ENCODE data around the gene CACNA2D1.

Gene CACNA2D1

DNA sequence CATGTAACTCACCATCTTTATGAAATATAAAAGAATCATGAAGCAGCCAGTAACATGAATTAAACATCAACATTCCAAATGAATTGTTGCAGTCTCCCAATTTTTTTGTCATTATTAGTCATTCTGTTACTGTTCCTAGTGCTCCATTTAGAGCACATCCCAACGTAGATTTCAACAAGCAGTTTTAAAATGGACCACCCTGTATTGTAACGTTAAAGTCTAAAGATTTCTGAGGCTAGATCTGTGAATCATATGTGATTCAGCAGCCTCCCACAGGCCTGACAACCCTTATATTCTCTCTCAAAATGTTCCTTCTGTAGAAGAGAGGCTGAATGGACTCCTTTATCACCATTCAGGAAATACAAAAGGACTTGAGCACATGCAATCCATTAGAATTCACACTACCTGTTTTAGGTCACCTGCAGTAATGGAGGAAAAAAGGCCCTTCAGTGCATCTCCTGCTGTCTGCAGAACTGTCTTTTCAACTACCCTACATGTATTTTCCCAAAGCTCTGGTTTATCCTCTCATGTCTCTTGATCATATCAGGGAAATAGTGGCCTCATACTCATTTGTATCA lies 81.4 kb downstream of the CACNA2D1 start:
- Histone ChIP-seq H3K27ac (ENCODE audit: low read length) (no peak overlapping the region), H3K9me3 (ENCODE audit: control insufficient read depth in 1 of 2, low read length in 2 of 2) (no peaks in the 10 kb centered on the region), H3K27me3 (ENCODE audit: low read depth, low read length) (no peaks in the 10 kb centered on the region), H3K4me3 (ENCODE audit: low read depth in 1 of 2, low read length in 2 of 2) (no peak overlapping the region), H3K36me3 (ENCODE audit: control insufficient read depth in 1 of 2, insufficient read depth in 2 of 2, low read length in 2 of 2) (no peaks in the 10 kb centered on the region), H3K4me1 (ENCODE audit: control insufficient read depth in 1 of 2, insufficient read depth in 2 of 2, low read length in 2 of 2) (peaks cover 0 to 3% of the 10 kb centered on the region in 2 donors)

DNA sequence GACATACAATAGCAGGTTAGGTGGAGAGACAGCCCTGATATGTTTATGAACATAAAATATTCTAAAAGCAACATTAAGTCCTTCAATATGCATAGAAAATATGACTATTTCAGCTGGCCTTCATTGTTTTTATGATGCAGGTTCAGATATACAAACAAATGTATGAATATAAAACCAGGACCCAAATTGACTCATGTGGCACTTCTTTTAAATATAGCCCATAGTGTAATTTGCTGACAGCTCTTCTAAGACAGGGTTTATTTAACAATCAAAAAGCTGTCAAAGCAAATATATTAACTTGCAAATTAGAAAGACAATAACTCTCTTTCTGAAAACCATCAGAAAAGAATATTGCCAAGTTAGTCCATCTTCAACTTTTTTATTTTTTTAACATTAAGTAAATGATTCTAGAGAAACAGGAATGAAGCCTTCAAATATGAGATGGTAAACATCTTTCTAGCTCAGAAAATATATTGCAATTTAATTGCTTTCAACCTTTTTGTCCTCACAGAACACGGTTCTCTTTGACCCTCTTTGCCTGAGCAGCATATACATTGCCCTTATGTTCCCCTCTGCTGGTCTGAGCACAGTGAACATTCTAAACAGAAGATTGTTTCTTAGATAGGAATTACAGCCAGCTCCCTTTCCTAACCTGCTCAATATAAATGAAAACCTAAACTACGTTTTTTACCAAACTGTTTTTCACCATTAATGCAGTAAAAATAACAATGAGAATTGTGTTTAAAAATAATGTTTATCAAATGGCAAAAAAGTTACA lies 82.8 kb downstream of the CACNA2D1 start:
- no peak overlapping the region for H3K27ac ChIP-seq (ENCODE audit: low read length)
- no peaks in the 10 kb centered on the region for H3K9me3 ChIP-seq (ENCODE audit: control insufficient read depth in 1 of 2, low read length in 2 of 2)
- peaks cover 0 to 3% of the 10 kb centered on the region in 2 donors for H3K4me1 ChIP-seq (ENCODE audit: control insufficient read depth in 1 of 2, insufficient read depth in 2 of 2, low read length in 2 of 2)
- H3K36me3 ChIP-seq (ENCODE audit: control insufficient read depth in 1 of 2, insufficient read depth in 2 of 2, low read length in 2 of 2) = no peaks in the 10 kb centered on the region
- H3K27me3 ChIP-seq (ENCODE audit: low read depth, low read length) = no peaks in the 10 kb centered on the region
- H3K4me3 ChIP-seq (ENCODE audit: low read depth in 1 of 2, low read length in 2 of 2) = no peak overlapping the region

DNA sequence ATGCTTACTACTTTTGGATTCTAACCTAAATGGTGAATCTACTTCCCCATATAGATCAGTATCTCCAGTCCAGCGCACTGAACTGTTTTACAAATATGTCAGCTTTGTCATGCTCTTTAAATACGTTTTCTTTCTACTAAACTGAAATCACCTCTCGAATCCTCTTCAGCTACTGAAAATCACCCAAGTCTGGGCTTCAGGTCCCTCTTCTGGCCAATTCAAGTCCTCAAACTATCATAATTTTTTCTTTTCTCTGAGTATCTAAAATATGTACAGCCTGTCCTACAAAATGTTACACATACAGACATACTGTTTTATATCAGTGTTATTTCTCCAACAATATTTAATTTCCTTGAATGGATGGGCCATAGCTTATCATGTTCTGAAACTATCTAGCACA lies 84.2 kb downstream of the CACNA2D1 start:
- Histone ChIP-seq H3K4me1 (ENCODE audit: control insufficient read depth in 1 of 2, insufficient read depth in 2 of 2, low read length in 2 of 2) (peaks cover 0 to 3% of the 10 kb centered on the region in 2 donors), H3K27ac (ENCODE audit: low read length) (no peak overlapping the region), H3K9me3 (ENCODE audit: control insufficient read depth in 1 of 2, low read length in 2 of 2) (no peaks in the 10 kb centered on the region), H3K4me3 (ENCODE audit: low read depth in 1 of 2, low read length in 2 of 2) (no peak overlapping the region), H3K36me3 (ENCODE audit: control insufficient read depth in 1 of 2, insufficient read depth in 2 of 2, low read length in 2 of 2) (no peaks in the 10 kb centered on the region), H3K27me3 (ENCODE audit: low read depth, low read length) (no peaks in the 10 kb centered on the region)

DNA sequence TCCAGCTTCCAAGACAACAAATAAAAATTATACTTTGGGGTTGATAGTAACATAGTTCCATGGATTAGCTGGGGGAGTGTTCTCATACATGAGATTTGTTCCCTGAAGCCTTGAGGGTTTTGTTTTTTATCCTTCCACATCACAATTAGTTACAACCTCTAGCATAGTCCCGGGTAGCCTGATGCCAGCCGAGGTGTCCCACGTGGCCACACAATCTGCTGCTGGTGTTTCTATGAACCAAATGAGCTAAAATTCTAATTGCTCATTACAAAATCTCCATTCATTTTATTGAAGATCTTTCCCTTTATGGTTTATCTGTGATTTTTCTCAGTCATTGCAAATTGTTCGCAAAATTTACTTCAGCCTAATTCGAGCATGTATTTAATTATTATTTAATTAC lies 84.7 kb downstream of the CACNA2D1 start:
- Histone ChIP-seq H3K9me3 (ENCODE audit: control insufficient read depth in 1 of 2, low read length in 2 of 2) (no peaks in the 10 kb centered on the region), H3K4me3 (ENCODE audit: low read depth in 1 of 2, low read length in 2 of 2) (no peak overlapping the region), H3K4me1 (ENCODE audit: control insufficient read depth in 1 of 2, insufficient read depth in 2 of 2, low read length in 2 of 2) (peaks cover 0 to 3% of the 10 kb centered on the region in 2 donors), H3K27ac (ENCODE audit: low read length) (no peak overlapping the region), H3K27me3 (ENCODE audit: low read depth, low read length) (no peaks in the 10 kb centered on the region), H3K36me3 (ENCODE audit: control insufficient read depth in 1 of 2, insufficient read depth in 2 of 2, low read length in 2 of 2) (no peaks in the 10 kb centered on the region)

DNA sequence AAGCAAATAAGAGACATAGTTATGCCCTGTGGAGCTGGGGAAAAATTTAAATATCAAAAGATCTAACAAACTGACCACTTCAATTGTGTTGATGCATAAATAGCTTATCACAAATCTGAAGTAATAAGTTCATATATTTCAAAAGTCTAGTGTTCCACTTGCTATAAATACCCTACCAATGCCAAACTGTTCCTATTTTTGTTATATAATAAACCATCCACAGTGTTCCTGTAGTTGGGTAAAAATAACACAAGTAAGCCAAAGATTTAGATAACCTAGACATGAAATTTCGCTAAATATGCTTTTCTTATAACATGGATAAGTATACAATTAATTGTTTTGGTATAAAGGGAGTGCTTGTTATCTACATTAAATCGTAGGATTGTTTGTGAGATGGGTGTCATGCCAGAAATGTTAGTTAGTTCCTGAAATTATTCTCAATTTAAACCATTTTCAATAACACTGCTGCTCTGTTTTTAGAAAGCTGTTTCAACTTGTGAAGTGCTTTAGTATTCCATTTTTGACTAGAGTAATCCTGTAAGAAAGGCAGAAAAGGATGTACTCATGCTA lies 85.5 kb downstream of the CACNA2D1 start:
- peaks cover 0 to 3% of the 10 kb centered on the region in 2 donors for H3K4me1 ChIP-seq (ENCODE audit: control insufficient read depth in 1 of 2, insufficient read depth in 2 of 2, low read length in 2 of 2)
- no peaks in the 10 kb centered on the region for H3K9me3 ChIP-seq (ENCODE audit: control insufficient read depth in 1 of 2, low read length in 2 of 2)
- H3K27me3 ChIP-seq (ENCODE audit: low read depth, low read length) = no peaks in the 10 kb centered on the region
- H3K36me3 ChIP-seq (ENCODE audit: control insufficient read depth in 1 of 2, insufficient read depth in 2 of 2, low read length in 2 of 2) = no peaks in the 10 kb centered on the region
- no peak overlapping the region for H3K27ac ChIP-seq (ENCODE audit: low read length)
- H3K4me3 ChIP-seq (ENCODE audit: low read depth in 1 of 2, low read length in 2 of 2) = no peak overlapping the region

DNA sequence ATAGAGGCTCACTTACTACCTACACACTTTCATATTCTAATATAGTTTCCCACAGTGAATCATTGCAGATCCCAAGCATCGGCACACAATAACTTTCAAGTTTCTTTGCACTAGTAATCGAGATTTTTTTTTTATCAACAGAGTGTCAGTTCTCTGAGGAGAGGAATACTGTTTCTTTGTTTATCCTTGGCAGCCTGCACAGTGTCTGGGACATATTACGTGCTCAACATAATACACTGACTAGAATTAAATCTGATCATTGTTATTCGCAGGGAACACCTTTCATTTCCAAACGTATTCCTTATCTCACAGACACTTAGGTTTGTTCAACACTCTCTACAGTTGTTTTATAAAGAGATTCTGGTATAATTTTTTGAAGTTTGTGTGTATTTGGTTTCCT lies 95.3 kb downstream of the CACNA2D1 start:
- Histone ChIP-seq H3K27ac (ENCODE audit: low read length) (no peak overlapping the region), H3K9me3 (ENCODE audit: control insufficient read depth in 1 of 2, low read length in 2 of 2) (no peaks in the 10 kb centered on the region), H3K4me1 (ENCODE audit: control insufficient read depth in 1 of 2, insufficient read depth in 2 of 2, low read length in 2 of 2) (no peaks in the 10 kb centered on the region), H3K36me3 (ENCODE audit: control insufficient read depth in 1 of 2, insufficient read depth in 2 of 2, low read length in 2 of 2) (no peaks in the 10 kb centered on the region), H3K27me3 (ENCODE audit: low read depth, low read length) (no peaks in the 10 kb centered on the region), H3K4me3 (ENCODE audit: low read depth in 1 of 2, low read length in 2 of 2) (no peak overlapping the region)

DNA sequence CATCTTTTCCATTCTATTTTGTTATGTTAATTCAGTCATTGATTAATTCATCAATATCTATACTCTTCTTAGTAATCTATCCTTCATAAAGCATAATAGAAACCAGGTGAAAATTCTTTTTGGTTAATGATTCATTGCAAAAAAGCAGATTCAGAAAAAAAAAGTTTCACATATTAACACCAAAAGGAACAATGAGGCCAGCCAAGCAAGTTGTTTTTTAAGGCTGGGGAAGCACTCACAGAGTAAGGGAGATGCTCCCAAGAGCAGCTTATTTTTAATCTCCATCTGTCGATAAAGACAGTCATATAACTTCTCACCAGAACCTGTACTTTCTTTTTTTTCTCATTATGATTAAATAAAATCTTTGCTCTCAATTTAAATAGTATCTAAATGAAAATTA lies 95.8 kb downstream of the CACNA2D1 start:
- Histone ChIP-seq H3K36me3 (ENCODE audit: control insufficient read depth in 1 of 2, insufficient read depth in 2 of 2, low read length in 2 of 2) (no peaks in the 10 kb centered on the region), H3K4me3 (ENCODE audit: low read depth in 1 of 2, low read length in 2 of 2) (no peak overlapping the region), H3K9me3 (ENCODE audit: control insufficient read depth in 1 of 2, low read length in 2 of 2) (no peaks in the 10 kb centered on the region), H3K27ac (ENCODE audit: low read length) (no peak overlapping the region), H3K4me1 (ENCODE audit: control insufficient read depth in 1 of 2, insufficient read depth in 2 of 2, low read length in 2 of 2) (no peaks in the 10 kb centered on the region), H3K27me3 (ENCODE audit: low read depth, low read length) (no peaks in the 10 kb centered on the region)

DNA sequence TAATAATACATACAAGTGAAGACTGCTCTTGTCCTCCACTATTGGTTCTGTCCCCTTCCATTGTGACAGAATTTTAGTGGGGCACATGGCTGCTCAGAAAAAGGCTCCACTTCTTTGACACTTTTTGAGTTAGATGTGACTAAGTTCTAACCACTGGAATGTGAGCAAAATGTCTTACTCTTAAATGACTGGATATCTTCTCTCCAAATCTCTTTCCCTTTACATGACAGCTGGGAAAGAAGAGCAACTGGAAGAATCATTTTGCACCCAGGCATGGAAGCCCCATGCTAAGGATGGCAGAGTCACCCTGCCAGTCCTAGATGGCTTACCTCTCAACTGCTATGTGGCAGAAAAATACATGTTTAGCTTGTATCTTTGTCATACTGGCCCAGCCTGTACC lies 97.7 kb downstream of the CACNA2D1 start:
- H3K27ac ChIP-seq (ENCODE audit: low read length) = no peak overlapping the region
- no peaks in the 10 kb centered on the region for H3K36me3 ChIP-seq (ENCODE audit: control insufficient read depth in 1 of 2, insufficient read depth in 2 of 2, low read length in 2 of 2)
- H3K4me3 ChIP-seq (ENCODE audit: low read depth in 1 of 2, low read length in 2 of 2) = no peak overlapping the region

DNA sequence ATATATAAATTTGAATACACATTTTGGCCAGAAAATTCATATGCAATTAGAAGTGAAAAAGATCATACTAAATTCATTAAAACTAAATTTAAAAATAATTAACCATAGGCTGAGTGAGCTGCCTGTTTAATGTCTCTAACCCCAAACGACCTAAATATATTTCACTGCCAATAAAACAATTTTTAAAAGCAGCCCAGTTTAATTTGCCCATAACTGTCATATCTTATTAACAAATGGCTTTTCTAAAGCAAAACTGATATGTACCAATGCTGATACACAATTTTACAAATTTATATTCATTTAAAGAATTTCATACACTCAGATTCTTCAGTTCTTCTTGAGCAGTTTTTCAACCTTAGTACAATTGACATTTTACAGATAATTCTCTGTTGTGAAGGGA lies 99.9 kb downstream of the CACNA2D1 start:
- Histone ChIP-seq H3K27me3 (ENCODE audit: low read depth, low read length) (no peaks in the 10 kb centered on the region), H3K4me1 (ENCODE audit: control insufficient read depth in 1 of 2, insufficient read depth in 2 of 2, low read length in 2 of 2) (no peaks in the 10 kb centered on the region), H3K4me3 (ENCODE audit: low read depth in 1 of 2, low read length in 2 of 2) (no peak overlapping the region), H3K36me3 (ENCODE audit: control insufficient read depth in 1 of 2, insufficient read depth in 2 of 2, low read length in 2 of 2) (no peaks in the 10 kb centered on the region), H3K27ac (ENCODE audit: low read length) (no peak overlapping the region), H3K9me3 (ENCODE audit: control insufficient read depth in 1 of 2, low read length in 2 of 2) (no peaks in the 10 kb centered on the region)

More for the DNA sequence above, 97.7 kb downstream of the CACNA2D1 start:
- Histone ChIP-seq H3K27me3 (ENCODE audit: low read depth, low read length) (no peaks in the 10 kb centered on the region), H3K9me3 (ENCODE audit: control insufficient read depth in 1 of 2, low read length in 2 of 2) (no peaks in the 10 kb centered on the region), H3K4me1 (ENCODE audit: control insufficient read depth in 1 of 2, insufficient read depth in 2 of 2, low read length in 2 of 2) (no peaks in the 10 kb centered on the region)

DNA sequence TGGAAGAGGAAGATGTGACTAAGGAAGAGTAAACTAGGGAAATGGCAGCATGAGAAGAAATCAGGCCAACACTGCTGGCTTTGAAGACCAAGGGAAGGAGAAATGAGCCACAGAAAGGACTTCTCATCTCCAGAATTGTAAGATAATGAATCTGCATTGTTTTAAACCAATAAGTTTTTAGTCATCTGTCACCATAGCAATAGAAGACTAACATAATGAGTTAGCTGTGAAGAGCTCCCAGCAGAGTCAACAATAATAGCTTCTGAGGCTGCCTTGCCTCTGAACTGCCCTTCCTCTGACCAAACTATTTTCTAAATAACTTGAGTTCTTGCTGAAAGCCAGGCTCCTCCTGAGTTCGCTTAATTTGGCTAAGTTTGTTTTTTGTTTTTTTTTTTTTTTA lies 103.6 kb downstream of the CACNA2D1 start:
- Histone ChIP-seq H3K4me1 (ENCODE audit: control insufficient read depth in 1 of 2, insufficient read depth in 2 of 2, low read length in 2 of 2) (no peaks in the 10 kb centered on the region), H3K27me3 (ENCODE audit: low read depth, low read length) (no peaks in the 10 kb centered on the region), H3K27ac (ENCODE audit: low read length) (no peak overlapping the region), H3K36me3 (ENCODE audit: control insufficient read depth in 1 of 2, insufficient read depth in 2 of 2, low read length in 2 of 2) (no peaks in the 10 kb centered on the region), H3K4me3 (ENCODE audit: low read depth in 1 of 2, low read length in 2 of 2) (no peak overlapping the region), H3K9me3 (ENCODE audit: control insufficient read depth in 1 of 2, low read length in 2 of 2) (no peaks in the 10 kb centered on the region)

DNA sequence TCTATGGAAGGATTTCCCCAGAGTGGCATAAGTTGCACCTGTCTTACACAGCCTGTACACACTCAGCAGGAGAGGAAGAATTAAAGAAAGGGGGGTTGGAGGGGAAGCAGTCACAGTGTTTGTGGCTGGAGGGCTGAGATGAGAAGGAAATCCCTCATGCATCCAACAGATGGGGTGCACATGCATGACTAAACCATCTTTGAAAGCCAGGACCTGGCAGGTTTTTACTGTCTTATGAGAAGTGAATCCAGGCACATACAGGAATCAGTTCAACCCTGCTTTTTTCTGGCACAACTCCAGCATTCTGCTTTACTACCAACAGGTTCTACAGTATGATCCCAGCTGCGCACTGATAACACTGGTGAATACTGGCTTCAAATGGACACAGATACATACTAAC lies 107.7 kb downstream of the CACNA2D1 start:
- Histone ChIP-seq H3K4me3 (ENCODE audit: low read depth in 1 of 2, low read length in 2 of 2) (no peak overlapping the region), H3K27me3 (ENCODE audit: low read depth, low read length) (no peaks in the 10 kb centered on the region), H3K36me3 (ENCODE audit: control insufficient read depth in 1 of 2, insufficient read depth in 2 of 2, low read length in 2 of 2) (no peaks in the 10 kb centered on the region), H3K27ac (ENCODE audit: low read length) (no peak overlapping the region), H3K9me3 (ENCODE audit: control insufficient read depth in 1 of 2, low read length in 2 of 2) (no peaks in the 10 kb centered on the region), H3K4me1 (ENCODE audit: control insufficient read depth in 1 of 2, insufficient read depth in 2 of 2, low read length in 2 of 2) (no peaks in the 10 kb centered on the region)
